ENCODE measurements around the gene EIF3K.

EIF3K gene

DNA sequence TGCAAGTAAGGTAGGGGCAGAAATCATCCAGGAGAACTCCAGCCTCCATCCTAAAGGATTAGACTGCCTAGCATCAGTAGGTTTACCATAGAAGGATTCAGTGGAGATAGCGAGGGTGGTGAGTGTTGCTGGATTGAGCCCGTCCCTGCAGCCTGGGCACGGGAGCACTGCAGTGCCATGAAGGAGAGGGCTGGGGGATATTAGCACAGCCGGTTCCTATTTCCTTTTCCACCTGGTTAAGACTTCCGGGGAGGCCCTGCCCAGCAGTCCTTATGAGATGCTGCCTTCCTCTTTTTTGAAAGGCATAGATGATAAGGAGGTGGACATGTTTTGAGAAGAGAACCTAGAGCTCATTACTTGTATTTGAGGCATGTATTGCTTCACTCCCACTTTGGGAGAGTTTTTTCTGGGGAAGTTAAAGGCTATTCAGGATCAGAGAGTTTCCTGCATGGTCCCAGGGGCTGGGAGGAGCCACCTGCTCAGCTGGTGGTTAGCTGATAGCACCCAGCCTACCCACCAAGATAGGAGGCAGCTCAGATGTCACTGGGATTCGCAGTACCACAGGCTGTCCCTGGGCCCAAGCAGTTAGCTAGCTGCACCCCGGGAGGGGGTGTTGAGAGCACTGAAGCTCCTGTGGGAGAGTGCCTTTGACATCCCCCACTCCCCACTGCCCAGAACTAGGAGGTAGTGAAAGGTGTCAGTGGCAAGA lies 45.7 kb downstream of the EIF3K start:
- TF ChIP-seq EGR1 (IDR thresholded peaks at IDR 0.05) = no peak
- TF ChIP-seq, protein P1, sequence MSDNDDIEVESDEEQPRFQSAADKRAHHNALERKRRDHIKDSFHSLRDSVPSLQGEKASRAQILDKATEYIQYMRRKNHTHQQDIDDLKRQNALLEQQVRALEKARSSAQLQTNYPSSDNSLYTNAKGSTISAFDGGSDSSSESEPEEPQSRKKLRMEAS (IDR thresholded peaks at IDR 0.05) = no peak
- no peak for TF ChIP-seq TCF12 (IDR thresholded peaks at IDR 0.05; ENCODE audit: low read depth)
- TF ChIP-seq RAD21 (IDR thresholded peaks at IDR 0.05; ENCODE audit: low read depth) = no peak
- TF ChIP-seq NFIC (IDR thresholded peaks at IDR 0.05) = no peak
- TF ChIP-seq EP300 (IDR thresholded peaks at IDR 0.05; ENCODE audit: borderline replicate concordance) = no peak
- TF ChIP-seq, protein P2, sequence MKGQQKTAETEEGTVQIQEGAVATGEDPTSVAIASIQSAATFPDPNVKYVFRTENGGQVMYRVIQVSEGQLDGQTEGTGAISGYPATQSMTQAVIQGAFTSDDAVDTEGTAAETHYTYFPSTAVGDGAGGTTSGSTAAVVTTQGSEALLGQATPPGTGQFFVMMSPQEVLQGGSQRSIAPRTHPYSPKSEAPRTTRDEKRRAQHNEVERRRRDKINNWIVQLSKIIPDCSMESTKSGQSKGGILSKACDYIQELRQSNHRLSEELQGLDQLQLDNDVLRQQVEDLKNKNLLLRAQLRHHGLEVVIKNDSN (IDR thresholded peaks at IDR 0.05) = no peak
- no peak for TF ChIP-seq TAF1 (IDR thresholded peaks at IDR 0.05; ENCODE audit: low read depth)
- TF ChIP-seq ZBTB7A (IDR thresholded peaks at IDR 0.05; ENCODE audit: low read depth) = no peak
- no peak for TF ChIP-seq CREB1 (IDR thresholded peaks at IDR 0.05; ENCODE audit: low read depth)
- TF ChIP-seq CEBPB (IDR thresholded peaks at IDR 0.05) = no peak
- no peak for TF ChIP-seq FOXM1 (IDR thresholded peaks at IDR 0.05; ENCODE audit: borderline replicate concordance, low read depth)
- TF ChIP-seq, protein P3, sequence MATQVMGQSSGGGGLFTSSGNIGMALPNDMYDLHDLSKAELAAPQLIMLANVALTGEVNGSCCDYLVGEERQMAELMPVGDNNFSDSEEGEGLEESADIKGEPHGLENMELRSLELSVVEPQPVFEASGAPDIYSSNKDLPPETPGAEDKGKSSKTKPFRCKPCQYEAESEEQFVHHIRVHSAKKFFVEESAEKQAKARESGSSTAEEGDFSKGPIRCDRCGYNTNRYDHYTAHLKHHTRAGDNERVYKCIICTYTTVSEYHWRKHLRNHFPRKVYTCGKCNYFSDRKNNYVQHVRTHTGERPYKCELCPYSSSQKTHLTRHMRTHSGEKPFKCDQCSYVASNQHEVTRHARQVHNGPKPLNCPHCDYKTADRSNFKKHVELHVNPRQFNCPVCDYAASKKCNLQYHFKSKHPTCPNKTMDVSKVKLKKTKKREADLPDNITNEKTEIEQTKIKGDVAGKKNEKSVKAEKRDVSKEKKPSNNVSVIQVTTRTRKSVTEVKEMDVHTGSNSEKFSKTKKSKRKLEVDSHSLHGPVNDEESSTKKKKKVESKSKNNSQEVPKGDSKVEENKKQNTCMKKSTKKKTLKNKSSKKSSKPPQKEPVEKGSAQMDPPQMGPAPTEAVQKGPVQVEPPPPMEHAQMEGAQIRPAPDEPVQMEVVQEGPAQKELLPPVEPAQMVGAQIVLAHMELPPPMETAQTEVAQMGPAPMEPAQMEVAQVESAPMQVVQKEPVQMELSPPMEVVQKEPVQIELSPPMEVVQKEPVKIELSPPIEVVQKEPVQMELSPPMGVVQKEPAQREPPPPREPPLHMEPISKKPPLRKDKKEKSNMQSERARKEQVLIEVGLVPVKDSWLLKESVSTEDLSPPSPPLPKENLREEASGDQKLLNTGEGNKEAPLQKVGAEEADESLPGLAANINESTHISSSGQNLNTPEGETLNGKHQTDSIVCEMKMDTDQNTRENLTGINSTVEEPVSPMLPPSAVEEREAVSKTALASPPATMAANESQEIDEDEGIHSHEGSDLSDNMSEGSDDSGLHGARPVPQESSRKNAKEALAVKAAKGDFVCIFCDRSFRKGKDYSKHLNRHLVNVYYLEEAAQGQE (IDR thresholded peaks at IDR 0.05; ENCODE audit: low read depth) = no peak
- TF ChIP-seq YY1 (IDR thresholded peaks at IDR 0.05; ENCODE audit: low read depth) = no peak
- TF ChIP-seq TEAD4 (IDR thresholded peaks at IDR 0.05) = no peak

DNA sequence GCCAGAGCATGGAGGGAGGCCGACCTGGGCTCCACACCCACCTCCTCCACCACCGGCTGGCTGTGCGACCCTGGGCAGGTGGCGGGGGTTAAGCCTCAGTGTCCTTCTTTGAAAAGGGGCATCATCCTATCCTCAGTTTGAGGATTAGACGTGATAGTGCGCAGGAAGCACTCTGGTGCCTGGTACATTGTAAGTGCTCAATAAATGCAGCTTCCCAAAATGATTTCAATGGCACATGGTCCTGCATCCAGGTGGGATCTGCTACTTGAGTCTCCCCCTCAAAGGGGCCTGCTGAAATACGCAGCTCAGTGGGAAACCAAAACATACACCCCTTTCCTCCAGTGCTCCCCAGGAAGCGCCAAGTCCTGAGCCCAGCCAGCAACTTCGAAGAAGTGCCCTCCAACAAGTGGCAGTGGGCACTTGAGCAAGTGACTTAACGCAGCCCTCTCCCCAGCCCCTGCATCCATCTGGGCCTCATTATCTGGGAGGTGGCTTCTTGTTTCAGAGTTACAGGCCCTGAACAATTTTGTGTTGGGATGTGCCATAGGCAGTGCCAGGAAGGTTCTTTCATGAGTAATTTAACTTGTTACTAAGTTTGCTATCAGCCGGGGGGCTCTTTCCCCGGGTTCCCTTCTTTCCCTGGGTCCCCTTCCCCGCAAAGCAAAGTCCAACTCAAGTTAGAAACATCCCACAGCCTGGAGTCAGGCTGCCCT lies 46.4 kb downstream of the EIF3K start:
- TF ChIP-seq, protein P3 (IDR thresholded peaks at IDR 0.05; ENCODE audit: low read depth) = no peak
- TF ChIP-seq, protein P2 (IDR thresholded peaks at IDR 0.05) = no peak
- TF ChIP-seq FOXM1 (IDR thresholded peaks at IDR 0.05; ENCODE audit: borderline replicate concordance, low read depth) (no peak), TCF12 (IDR thresholded peaks at IDR 0.05; ENCODE audit: low read depth) (no peak)

DNA sequence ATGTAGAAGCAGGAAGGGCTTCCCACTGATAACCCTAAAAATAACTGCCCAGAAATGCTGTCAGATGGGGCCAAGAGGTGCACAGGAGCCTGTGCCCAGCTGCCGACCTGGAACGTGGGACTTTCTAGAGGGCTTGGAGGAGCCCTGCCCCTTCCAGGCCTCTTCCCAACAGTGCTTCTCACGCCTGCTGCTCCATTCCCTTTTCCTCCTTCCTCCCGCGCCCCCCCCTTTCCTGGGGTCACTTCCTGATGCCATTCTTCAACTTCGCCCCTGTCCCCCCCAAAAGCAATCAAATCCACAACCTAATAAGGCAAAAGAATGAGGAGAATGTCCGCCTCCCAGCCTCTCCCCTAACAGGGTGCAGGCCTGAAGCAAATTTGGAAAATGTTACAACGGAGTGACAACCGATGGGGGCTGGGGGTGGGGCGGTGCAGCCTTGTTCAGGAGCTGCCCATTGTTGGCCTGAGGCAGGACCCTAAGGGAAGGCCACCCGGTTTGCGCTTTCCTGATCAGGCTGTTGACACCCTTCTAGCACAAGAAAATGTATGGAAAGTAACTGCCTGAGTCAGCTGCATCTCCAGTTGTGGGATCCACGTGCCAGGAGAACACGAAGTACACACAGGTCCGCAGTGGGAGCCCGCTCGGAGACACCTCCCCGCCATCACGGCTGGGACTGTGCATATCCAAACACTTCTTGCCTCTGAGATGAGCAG lies 47.1 kb downstream of the EIF3K start:
- TF ChIP-seq RAD21 (IDR thresholded peaks at IDR 0.05; ENCODE audit: low read depth) = peak; percentile 27; the same call in 1 of the 2 replicates
- no peak; the same call in 1 of the 2 replicates for TF ChIP-seq ZBTB7A (IDR thresholded peaks at IDR 0.05; ENCODE audit: low read depth)
- TF ChIP-seq, protein P1 (IDR thresholded peaks at IDR 0.05) = peak; percentile 81
- peak; percentile 99 for TF ChIP-seq TEAD4 (IDR thresholded peaks at IDR 0.05)
- TF ChIP-seq TCF12 (IDR thresholded peaks at IDR 0.05; ENCODE audit: low read depth) = peak; percentile 94
- TF ChIP-seq, protein P3 (IDR thresholded peaks at IDR 0.05; ENCODE audit: low read depth) = no peak
- no peak for TF ChIP-seq CREB1 (IDR thresholded peaks at IDR 0.05; ENCODE audit: low read depth)
- TF ChIP-seq EP300 (IDR thresholded peaks at IDR 0.05; ENCODE audit: borderline replicate concordance) = peak; percentile 96
- no peak; the same call in 1 of the 2 replicates for TF ChIP-seq TAF1 (IDR thresholded peaks at IDR 0.05; ENCODE audit: low read depth)
- no peak; the same call in 1 of the 2 replicates for TF ChIP-seq CEBPB (IDR thresholded peaks at IDR 0.05)
- TF ChIP-seq NFIC (IDR thresholded peaks at IDR 0.05) = peak; percentile 74
- TF ChIP-seq FOXM1 (IDR thresholded peaks at IDR 0.05; ENCODE audit: borderline replicate concordance, low read depth) = peak; percentile 96
- TF ChIP-seq, protein P2 (IDR thresholded peaks at IDR 0.05) = no peak
- TF ChIP-seq YY1 (IDR thresholded peaks at IDR 0.05; ENCODE audit: low read depth) = 0 out of 2 replicates have a peak, but pooled peaks have one; percentile 55
- TF ChIP-seq EGR1 (IDR thresholded peaks at IDR 0.05) = no peak

Data from Ishikawa (cell line).